Endodermal cell (in vitro differentiated cells): ENCODE results near the gene NUMBL. TPM values are rescaled to one million over a fixed set of nuclear protein-coding genes. Genes with fewer than 3 reads are reported as not detected.
A peak's percentile ranks its signal among the peaks of the same experiment; 100 is the strongest.

Experiments
- DNase-seq: peaks from one replicate; pipeline ENCODE4 v3.0.0-alpha.2; 2017
- H3K27ac ChIP-seq: 2 replicates; pipeline ENCODE4 v1.5.1; 2013; ENCODE audit warnings: mild to moderate bottlenecking, low read depth, low read length, moderate library complexity
- H3K27me3 ChIP-seq: 2 replicates; pipeline ENCODE4 v1.6.1; 2013; ENCODE audit warnings: mild to moderate bottlenecking, low read length, moderate library complexity; ENCODE audit not compliant: insufficient read depth, control insufficient read depth, poor library complexity, severe bottlenecking
- H3K36me3 ChIP-seq: 2 replicates; pipeline ENCODE4 v1.7.0; 2013; ENCODE audit warnings: mild to moderate bottlenecking, low read length, moderate library complexity; ENCODE audit not compliant: control insufficient read depth, insufficient read depth
- H3K4me1 ChIP-seq: one replicate; pipeline ENCODE4 v1.7.0; 2013; ENCODE audit warnings: low read length; ENCODE audit not compliant: control insufficient read depth, insufficient read depth
- H3K4me3 ChIP-seq: 2 replicates; pipeline ENCODE4 v1.5.1; 2013; ENCODE audit warnings: mild to moderate bottlenecking, low read length, moderate library complexity
- H3K9ac ChIP-seq: 2 replicates; pipeline ENCODE4 v1.6.1; 2013; ENCODE audit warnings: mild to moderate bottlenecking, low read length, moderate library complexity; ENCODE audit not compliant: poor library complexity, severe bottlenecking; ENCODE audit errors: extremely low read depth
- H3K9me3 ChIP-seq: 2 replicates; pipeline ENCODE4 v1.6.1; 2013; ENCODE audit warnings: mild to moderate bottlenecking, low read length, moderate library complexity; ENCODE audit not compliant: control insufficient read depth
- H3K27ac Mint-ChIP-seq: 2 replicates; pipeline ENCODE4 v1.8.0; 2020; ENCODE audit warnings: mixed read lengths
- H3K27me3 Mint-ChIP-seq: 2 replicates; pipeline ENCODE4 v1.8.0; 2021; ENCODE audit warnings: mild to moderate bottlenecking, mixed read lengths; ENCODE audit not compliant: insufficient read depth
- H3K36me3 Mint-ChIP-seq: 2 replicates; pipeline ENCODE4 v1.8.0; 2020; ENCODE audit warnings: low read depth, mixed read lengths
- H3K4me1 Mint-ChIP-seq: 2 replicates; pipeline ENCODE4 v1.8.0; 2020; ENCODE audit warnings: mixed read lengths
- H3K4me3 Mint-ChIP-seq: 2 replicates; pipeline ENCODE4 v1.8.0; 2020; ENCODE audit warnings: mild to moderate bottlenecking, moderate library complexity, mixed read lengths
- H3K9me3 Mint-ChIP-seq: 2 replicates; pipeline ENCODE4 v1.8.0; 2020; ENCODE audit warnings: mild to moderate bottlenecking, mixed read lengths
- WGBS, 2 experiments: methylation state at CpG; one replicate each; pipeline versions ENCODE4 v1.1.5 to v1.1.7; 2013; ENCODE audit warnings: missing lambda C conversion rate in 2 of 2, mixed read lengths in 1 of 2; ENCODE audit not compliant: insufficient coverage in 1 of 2, insufficient read length in 1 of 2; 5-methylcytosine and 5-hydroxymethylcytosine counted together
- total RNA-seq, 2 donors: library from RNA; stranded (reverse); fragmentation: NEBNext Ultra II Directional in 1 of 2; extraction: Animal tissue kit (Norgen Biotek cat#: 25700) in 1 of 2; gene quantifications; 2 replicates in 1 of 2; 3 replicates in 1 of 2; pipeline ENCODE4 v1.2.1, GENCODE V29; 2021
- TF ChIP-seq, protein P1 (sequence below): fragments of 200-600 bp; sonication (generic); conservative IDR thresholded peaks from 2 replicates; pipeline ENCODE4 v1.5.0; 2021; ENCODE audit warnings: antibody characterized with exemption, mild to moderate bottlenecking

NUMBL gene
- total RNA-seq, 2 donors from 2014 or later = 32.7 to 46.9 TPM

GRCh38 chr19:40704491-40705361 is 14.3 kb upstream of the NUMBL start:
- WGBS, 2 experiments = 89 to 92% methylated on average over 7 to 18 of the region's 18 CpGs
- Histone ChIP-seq H3K4me1 (no peaks in the 10 kb centered on the region), H3K9me3 (no peaks in the 10 kb centered on the region), H3K4me3 (no peak overlapping the region), H3K27ac (no peak overlapping the region), H3K36me3 (peaks cover 52% of the 10 kb centered on the region), H3K27me3 (no peaks in the 10 kb centered on the region), H3K9ac (no peak overlapping the region)
- H3K4me3 Mint-ChIP-seq = no peak overlapping the region
- peaks cover 1% of the 10 kb centered on the region for H3K4me1 Mint-ChIP-seq
- H3K27me3 Mint-ChIP-seq = no peaks in the 10 kb centered on the region
- H3K9me3 Mint-ChIP-seq = no peaks in the 10 kb centered on the region
- H3K36me3 Mint-ChIP-seq = peaks cover 67% of the 10 kb centered on the region
- TF ChIP-seq, protein P1, sequence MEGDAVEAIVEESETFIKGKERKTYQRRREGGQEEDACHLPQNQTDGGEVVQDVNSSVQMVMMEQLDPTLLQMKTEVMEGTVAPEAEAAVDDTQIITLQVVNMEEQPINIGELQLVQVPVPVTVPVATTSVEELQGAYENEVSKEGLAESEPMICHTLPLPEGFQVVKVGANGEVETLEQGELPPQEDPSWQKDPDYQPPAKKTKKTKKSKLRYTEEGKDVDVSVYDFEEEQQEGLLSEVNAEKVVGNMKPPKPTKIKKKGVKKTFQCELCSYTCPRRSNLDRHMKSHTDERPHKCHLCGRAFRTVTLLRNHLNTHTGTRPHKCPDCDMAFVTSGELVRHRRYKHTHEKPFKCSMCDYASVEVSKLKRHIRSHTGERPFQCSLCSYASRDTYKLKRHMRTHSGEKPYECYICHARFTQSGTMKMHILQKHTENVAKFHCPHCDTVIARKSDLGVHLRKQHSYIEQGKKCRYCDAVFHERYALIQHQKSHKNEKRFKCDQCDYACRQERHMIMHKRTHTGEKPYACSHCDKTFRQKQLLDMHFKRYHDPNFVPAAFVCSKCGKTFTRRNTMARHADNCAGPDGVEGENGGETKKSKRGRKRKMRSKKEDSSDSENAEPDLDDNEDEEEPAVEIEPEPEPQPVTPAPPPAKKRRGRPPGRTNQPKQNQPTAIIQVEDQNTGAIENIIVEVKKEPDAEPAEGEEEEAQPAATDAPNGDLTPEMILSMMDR = no peak
- no peak for DNase-seq
- no peak overlapping the region for H3K27ac Mint-ChIP-seq

DNA sequence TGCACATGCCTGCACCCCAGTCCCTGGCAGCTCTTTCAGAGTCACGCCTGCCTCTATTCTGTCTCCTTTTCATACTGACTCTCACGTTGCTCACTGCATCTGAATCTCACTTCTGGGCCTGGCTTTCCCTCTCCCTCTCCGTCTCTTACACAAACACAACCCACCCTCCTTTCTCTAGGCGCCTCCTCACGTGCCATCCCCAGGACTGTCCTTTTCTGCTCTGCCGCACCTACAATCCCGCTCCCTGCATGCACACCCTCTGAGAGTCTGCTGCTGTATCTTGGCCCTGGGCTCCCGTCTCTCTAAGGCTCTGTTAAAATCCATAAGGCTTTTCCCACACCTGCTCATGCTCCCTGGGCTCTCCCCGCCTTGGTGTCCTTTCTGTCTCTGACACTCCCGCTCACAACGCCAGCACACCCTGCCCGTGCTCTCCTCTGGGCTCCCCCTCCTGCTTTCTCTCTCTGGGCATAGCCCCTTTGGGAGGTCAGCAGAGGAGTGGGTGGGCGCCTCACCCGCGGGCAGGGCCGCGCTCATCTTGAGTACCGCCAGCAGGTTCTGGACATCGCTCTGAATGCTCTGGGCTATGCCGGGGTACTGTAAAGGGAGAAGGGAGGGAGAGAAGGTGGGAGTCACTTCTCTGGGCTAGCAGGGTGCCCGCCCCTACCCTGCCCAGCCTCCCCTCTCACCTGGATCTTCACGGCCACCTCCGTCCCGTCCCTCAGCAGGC is 12.7 kb upstream of the NUMBL start:
- Mint-ChIP-seq H3K4me3 (no peak overlapping the region), H3K27ac (peak overlapping the region; percentile 28), H3K4me1 (peaks cover 1% of the 10 kb centered on the region), H3K27me3 (no peaks in the 10 kb centered on the region), H3K36me3 (peaks cover 69% of the 10 kb centered on the region), H3K9me3 (no peaks in the 10 kb centered on the region)
- TF ChIP-seq, protein P1 = no peak
- no peak overlapping the region for H3K27ac ChIP-seq
- H3K4me1 ChIP-seq = no peaks in the 10 kb centered on the region
- no peak overlapping the region for H3K9ac ChIP-seq
- H3K27me3 ChIP-seq = no peaks in the 10 kb centered on the region
- H3K9me3 ChIP-seq = no peaks in the 10 kb centered on the region
- no peak overlapping the region for H3K4me3 ChIP-seq
- no peak for DNase-seq
- WGBS, 2 experiments = 91 to 94% methylated on average over 15 to 24 of the region's 24 CpGs
- peaks cover 43% of the 10 kb centered on the region for H3K36me3 ChIP-seq

- no peaks in the 10 kb centered on the region for H3K27me3 ChIP-seq
- WGBS, 2 experiments = 69 to 72% methylated on average over 13 to 18 of the region's 18 CpGs
- H3K4me1 ChIP-seq = no peaks in the 10 kb centered on the region
- no peak overlapping the region for H3K9ac ChIP-seq
- H3K36me3 Mint-ChIP-seq = peaks cover 66% of the 10 kb centered on the region
- H3K27ac ChIP-seq = no peak overlapping the region
- peak overlapping the region; percentile 60 for H3K27ac Mint-ChIP-seq
- H3K4me3 ChIP-seq = no peak overlapping the region
- DNase-seq = peak; percentile 92
- no peak overlapping the region for H3K4me3 Mint-ChIP-seq
- H3K4me1 Mint-ChIP-seq = peaks cover 1% of the 10 kb centered on the region
- TF ChIP-seq, protein P1 = peak; percentile 81
- H3K9me3 Mint-ChIP-seq = no peaks in the 10 kb centered on the region
- H3K36me3 ChIP-seq = peaks cover 37% of the 10 kb centered on the region
- H3K9me3 ChIP-seq = no peaks in the 10 kb centered on the region
- H3K27me3 Mint-ChIP-seq = no peaks in the 10 kb centered on the region
Measured at GRCh38 chr19:40702337-40703012, 12.0 kb upstream of the NUMBL start.
